OCI-LY7 (cell line): ENCODE measurements around the gene CNTNAP5. TPM values are rescaled to one million over a fixed set of nuclear protein-coding genes. Genes with fewer than 3 reads are reported as not detected.

Experiments used
- BruUV-seq: library from RNA; stranded (reverse); fragments of 400-500 nt; replicated peaks from 2 replicates; lab custom pipeline; 2021; lab: Mats Ljungman, UMichigan
- CTCF ChIA-PET: fragments of 300-600 bp; sonication (Branson Sonifier 250); formaldehyde crosslinking; loops from one replicate; lab custom pipeline; 2022; ENCODE audit warnings: antibody characterized with exemption; ENCODE audit not compliant: unreplicated experiment; lab: Charles Lee
- POLR2A ChIA-PET: fragments of 300-600 bp; sonication (Branson Sonifier 250); formaldehyde crosslinking; loops from one replicate; lab custom pipeline; 2022; ENCODE audit warnings: antibody characterized with exemption; lab: Charles Lee
- DNase-seq: peaks from one replicate; pipeline ENCODE4 v3.0.0-alpha.2; 2015; ENCODE audit warnings: low spot score
- H2AFZ ChIP-seq: fragments of 200-600 bp; sonication (generic), shearing (Covaris generic); 2 replicates; pipeline ENCODE4 v1.6.1; 2014; ENCODE audit warnings: mild to moderate bottlenecking, antibody characterized with exemption, low read length, moderate library complexity
- H3K27ac ChIP-seq: fragments of 200-600 bp; sonication (generic); 2 replicates; pipeline ENCODE4 v1.5.1; 2014; ENCODE audit warnings: mixed run types, low read depth, mild to moderate bottlenecking, moderate library complexity, low read length, inconsistent platforms; ENCODE audit not compliant: poor library complexity, severe bottlenecking
- H3K36me3 ChIP-seq: fragments of 200-600 bp; sonication (generic); 2 replicates; pipeline ENCODE4 v1.6.1; 2014; ENCODE audit warnings: mild to moderate bottlenecking, antibody characterized with exemption, low read length, moderate library complexity, mixed read lengths; ENCODE audit not compliant: insufficient read depth
- H3K4me1 ChIP-seq: fragments of 200-600 bp; sonication (generic); 2 replicates; pipeline ENCODE4 v1.5.1; 2014; ENCODE audit warnings: mild to moderate bottlenecking, low read length; ENCODE audit not compliant: insufficient read depth, poor library complexity, severe bottlenecking
- H3K4me2 ChIP-seq: fragments of 200-600 bp; sonication (generic); 2 replicates; pipeline ENCODE4 v1.6.1; 2014; ENCODE audit warnings: mild to moderate bottlenecking, low read length
- H3K4me3 ChIP-seq: fragments of 200-600 bp; sonication (generic); 2 replicates; pipeline ENCODE4 v1.5.1; 2014; ENCODE audit warnings: mild to moderate bottlenecking, low read depth, low read length; ENCODE audit not compliant: poor library complexity, severe bottlenecking
- H3K79me2 ChIP-seq: fragments of 200-600 bp; sonication (generic); 2 replicates; pipeline ENCODE4 v1.6.1; 2016; ENCODE audit warnings: low read depth, mild to moderate bottlenecking, low read length, moderate library complexity, mixed read lengths; ENCODE audit not compliant: insufficient read depth
- H3K9me2 ChIP-seq: fragments of 200-600 bp; sonication (generic); 2 replicates; pipeline ENCODE4 v1.6.1; 2016; ENCODE audit warnings: mild to moderate bottlenecking, low read length, mixed read lengths; ENCODE audit not compliant: insufficient read depth
- H3K9me3 ChIP-seq: fragments of 200-600 bp; sonication (generic); 2 replicates; pipeline ENCODE4 v1.6.1; 2014; ENCODE audit warnings: mild to moderate bottlenecking, mixed run types, low read length, mixed read lengths
- H4K20me1 ChIP-seq: fragments of 200-600 bp; sonication (generic); 2 replicates; pipeline ENCODE4 v1.6.1; 2014; ENCODE audit warnings: mild to moderate bottlenecking, antibody characterized with exemption, low read length, moderate library complexity, mixed read lengths; ENCODE audit not compliant: insufficient read depth
- EZH2phosphoT487 ChIP-seq: fragments of 200-600 bp; sonication (generic); IDR thresholded peaks from 2 replicates; pipeline ENCODE4 v1.6.1; 2018; ENCODE audit warnings: low read depth, borderline replicate concordance, mild to moderate bottlenecking, mixed run types, antibody characterized with exemption, low read length, moderate library complexity, mixed read lengths
- intact Hi-C: fragments of 100-400 bp; cut with micrococcal nuclease; formaldehyde crosslinking; loops from one replicate; pipeline ENCODE4 v1.10.0; 2022; ENCODE audit not compliant: unreplicated experiment
- total RNA-seq, 2 experiments: library from RNA; depleted of rRNA in 1 of 2; stranded (reverse); fragments of >200 nt in 1 of 2; shearing (Covaris generic) in 1 of 2; gene quantifications; 2 replicates each; pipeline ENCODE4 v1.2.3, GENCODE V29; 2014 to 2022
- TF ChIP-seq, protein P1 (sequence below): fragments of 200-600 bp; sonication (generic); conservative IDR thresholded peaks from 2 replicates; pipeline ENCODE4 v1.5.1; 2014; ENCODE audit warnings: mild to moderate bottlenecking, antibody characterized with exemption, low read length, moderate library complexity, mixed read lengths

CNTNAP5 gene
- total RNA-seq, 2 experiments from 2014 or later = not detected

DNA sequence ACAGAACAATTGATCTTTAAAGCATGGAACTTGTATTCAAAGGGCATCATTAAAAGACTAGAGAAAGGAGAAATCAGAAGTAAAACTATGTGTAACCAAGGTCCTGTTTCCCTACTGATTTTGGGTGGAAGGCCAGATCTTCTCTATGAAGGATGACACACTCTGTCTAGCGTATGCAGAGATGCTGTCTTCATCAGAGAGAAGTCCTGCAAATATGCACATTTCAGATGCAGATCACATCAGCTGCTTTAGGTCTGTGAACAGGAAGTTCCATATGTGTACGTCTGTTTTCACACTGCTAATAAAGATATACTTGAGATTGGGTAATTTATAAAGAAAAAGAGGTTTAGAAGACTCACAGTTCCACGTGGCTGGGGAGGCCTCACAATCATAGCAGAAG is 857.3 kb downstream of the CNTNAP5 start:
- Histone ChIP-seq H3K4me3 (no peak overlapping the region), H2AFZ (no peak overlapping the region), H3K4me2 (no peak overlapping the region), H3K79me2 (no peaks in the 10 kb centered on the region), H3K36me3 (no peaks in the 10 kb centered on the region), H4K20me1 (no peaks in the 10 kb centered on the region), H3K9me2 (no peaks in the 10 kb centered on the region), H3K4me1 (no peaks in the 10 kb centered on the region), H3K27ac (no peak overlapping the region), H3K9me3 (no peaks in the 10 kb centered on the region)
- ChIA-PET CTCF (no interaction called here), POLR2A (no interaction called here)
- TF ChIP-seq EZH2phosphoT487 = no peak
- TF ChIP-seq, protein P1, sequence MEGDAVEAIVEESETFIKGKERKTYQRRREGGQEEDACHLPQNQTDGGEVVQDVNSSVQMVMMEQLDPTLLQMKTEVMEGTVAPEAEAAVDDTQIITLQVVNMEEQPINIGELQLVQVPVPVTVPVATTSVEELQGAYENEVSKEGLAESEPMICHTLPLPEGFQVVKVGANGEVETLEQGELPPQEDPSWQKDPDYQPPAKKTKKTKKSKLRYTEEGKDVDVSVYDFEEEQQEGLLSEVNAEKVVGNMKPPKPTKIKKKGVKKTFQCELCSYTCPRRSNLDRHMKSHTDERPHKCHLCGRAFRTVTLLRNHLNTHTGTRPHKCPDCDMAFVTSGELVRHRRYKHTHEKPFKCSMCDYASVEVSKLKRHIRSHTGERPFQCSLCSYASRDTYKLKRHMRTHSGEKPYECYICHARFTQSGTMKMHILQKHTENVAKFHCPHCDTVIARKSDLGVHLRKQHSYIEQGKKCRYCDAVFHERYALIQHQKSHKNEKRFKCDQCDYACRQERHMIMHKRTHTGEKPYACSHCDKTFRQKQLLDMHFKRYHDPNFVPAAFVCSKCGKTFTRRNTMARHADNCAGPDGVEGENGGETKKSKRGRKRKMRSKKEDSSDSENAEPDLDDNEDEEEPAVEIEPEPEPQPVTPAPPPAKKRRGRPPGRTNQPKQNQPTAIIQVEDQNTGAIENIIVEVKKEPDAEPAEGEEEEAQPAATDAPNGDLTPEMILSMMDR = no peak
- BruUV-seq = no TSS peak
- DNase-seq = no peak
- intact Hi-C loops = no loop called here

DNA sequence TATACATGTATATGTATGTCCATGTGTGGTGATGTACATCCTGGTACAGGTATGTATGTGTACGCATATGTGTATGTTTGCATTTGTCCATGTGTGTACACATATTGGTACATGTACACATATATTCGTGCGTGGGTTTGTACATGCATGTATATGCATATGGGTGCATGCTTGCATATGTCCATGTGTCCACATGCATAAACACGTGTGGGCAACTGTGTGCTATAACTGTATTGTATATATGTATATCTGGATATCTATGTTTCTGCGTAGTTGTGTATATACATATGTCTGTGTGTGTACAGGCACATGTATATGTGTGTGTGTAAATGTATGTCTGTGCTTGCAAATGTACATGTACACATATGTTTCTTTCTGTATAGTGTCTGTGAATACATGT is 858.5 kb downstream of the CNTNAP5 start:
- Histone ChIP-seq H3K79me2 (no peaks in the 10 kb centered on the region), H3K4me2 (no peak overlapping the region), H2AFZ (no peak overlapping the region), H3K4me3 (no peak overlapping the region), H3K27ac (no peak overlapping the region), H3K4me1 (no peaks in the 10 kb centered on the region), H3K9me3 (no peaks in the 10 kb centered on the region), H3K36me3 (no peaks in the 10 kb centered on the region), H4K20me1 (no peaks in the 10 kb centered on the region), H3K9me2 (no peaks in the 10 kb centered on the region)
- intact Hi-C loops = no loop called here
- POLR2A ChIA-PET = no interaction called here
- no peak for DNase-seq
- CTCF ChIA-PET = no interaction called here
- no peak for TF ChIP-seq EZH2phosphoT487
- TF ChIP-seq, protein P1 = no peak
- BruUV-seq = no TSS peak

DNA sequence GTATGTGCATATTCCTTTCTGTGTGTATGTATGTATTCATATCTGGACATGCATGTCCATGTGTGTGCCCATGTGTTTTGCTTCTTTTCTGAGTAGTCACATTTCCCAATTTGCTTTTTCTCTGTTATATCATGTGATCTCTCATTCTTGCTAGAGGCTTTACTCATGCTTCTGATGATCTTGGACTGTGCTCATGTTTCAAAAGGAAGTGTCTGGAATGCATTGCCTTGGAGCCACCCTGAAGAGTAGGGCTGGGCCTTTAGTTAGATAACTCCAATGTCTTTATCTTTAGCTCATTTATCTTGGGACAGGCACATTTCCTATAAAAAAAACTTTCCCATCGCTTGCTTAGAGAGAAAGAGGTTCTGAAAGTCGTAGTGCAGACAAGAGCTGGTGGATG is 859.2 kb downstream of the CNTNAP5 start:
- Histone ChIP-seq H3K79me2 (no peaks in the 10 kb centered on the region), H3K36me3 (no peaks in the 10 kb centered on the region), H3K4me3 (no peak overlapping the region), H3K4me1 (no peaks in the 10 kb centered on the region), H2AFZ (no peak overlapping the region), H3K4me2 (no peak overlapping the region), H3K9me2 (no peaks in the 10 kb centered on the region), H4K20me1 (no peaks in the 10 kb centered on the region), H3K9me3 (no peaks in the 10 kb centered on the region), H3K27ac (no peak overlapping the region)
- TF ChIP-seq, protein P1 = no peak
- TF ChIP-seq EZH2phosphoT487 = no peak
- POLR2A ChIA-PET = no interaction called here
- intact Hi-C loops = no loop called here
- DNase-seq = no peak
- CTCF ChIA-PET = no interaction called here
- no TSS peak for BruUV-seq
